HG02571 (cell line): ENCODE measurements around the gene STX12.
A peak's percentile ranks its signal among the peaks of the same experiment; 100 is the strongest.
"Not testable (repeated sequence)": the region's sequence is repeated elsewhere in the genome, so short reads cannot be mapped to it uniquely, and the experiment has no call there.

Experiments
- ATAC-seq: cut with Tn5 transposase; IDR thresholded peaks from one replicate; pipeline ENCODE4 v1.9.1; 2021; ENCODE audit warnings: mild to moderate bottlenecking, moderate library complexity; ENCODE audit not compliant: unreplicated experiment

The STX12 gene

DNA sequence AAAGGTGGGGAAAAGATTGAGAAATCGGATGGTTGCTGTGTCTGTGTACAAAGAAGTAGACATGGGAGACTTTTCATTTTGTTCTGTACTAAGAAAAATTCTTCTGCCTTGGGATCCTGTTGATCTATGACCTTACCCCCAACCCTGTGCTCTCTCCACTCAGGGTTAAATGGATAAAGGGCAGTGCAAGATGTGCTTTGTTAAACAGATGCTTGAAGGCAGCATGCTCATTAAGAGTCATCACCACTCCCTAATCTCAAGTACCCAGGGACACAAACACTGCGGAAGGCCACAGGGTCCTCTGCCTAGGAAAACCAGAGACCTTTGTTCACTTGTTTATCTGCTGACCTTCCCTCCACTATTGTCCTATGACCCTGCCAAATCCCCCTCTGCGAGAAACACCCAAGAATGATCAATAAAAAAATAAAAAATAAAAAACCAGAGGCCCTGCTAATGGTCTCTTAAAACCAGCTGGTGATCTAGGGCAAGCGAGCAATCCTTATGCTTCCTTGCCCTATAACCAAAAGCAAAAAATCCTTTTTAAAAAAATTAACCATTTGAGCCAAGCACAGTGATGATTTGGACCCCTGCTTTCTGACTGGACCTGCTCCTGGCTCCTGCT lies 56.4 kb downstream of the STX12 start:
- ATAC-seq = not testable (repeated sequence)

DNA sequence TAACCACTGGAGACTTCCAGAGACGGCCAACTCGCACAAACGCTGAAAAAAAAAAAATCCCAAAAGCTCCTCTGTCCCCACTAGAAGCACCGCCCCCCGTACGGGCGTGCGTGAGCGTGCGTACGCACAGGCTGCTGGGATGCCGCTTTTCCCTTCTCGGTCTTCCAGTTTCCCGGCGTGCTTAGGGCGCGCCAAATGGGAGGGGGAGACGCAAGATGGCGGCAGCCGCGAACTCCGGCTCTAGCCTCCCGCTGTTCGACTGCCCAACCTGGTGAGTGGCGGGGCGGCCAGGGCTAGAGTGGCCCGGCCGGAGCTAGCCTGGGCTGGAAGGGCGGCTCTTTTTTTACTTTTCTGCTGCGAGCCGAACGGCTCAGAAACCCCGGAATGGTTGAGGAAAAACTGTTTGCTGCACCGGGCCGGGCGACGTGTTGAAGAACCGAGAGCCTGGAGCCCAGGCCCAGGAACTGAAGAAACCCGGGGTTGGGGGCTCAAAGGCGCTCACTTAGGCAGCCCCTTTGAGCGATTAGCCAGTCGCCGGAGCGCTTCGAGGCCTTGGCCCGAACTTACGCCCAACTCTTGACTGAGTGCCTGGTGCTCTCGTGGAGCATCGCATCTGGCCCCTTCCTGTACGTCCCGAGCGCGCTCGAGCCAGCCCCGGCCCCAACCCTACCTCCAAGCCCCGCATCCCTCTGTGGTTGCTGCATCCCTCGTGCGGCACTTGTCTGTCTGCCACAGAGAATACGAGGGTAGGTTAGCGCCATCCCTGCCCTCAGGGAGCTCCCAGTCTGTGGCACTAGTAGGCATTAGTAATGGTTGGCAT lies 57.8 kb downstream of the STX12 start, which contains the start of gene PPP1R8:
Gene PPP1R8 (plus strand): TSS at position 162 of the 820 bp plus-strand sequence. CDS start 54 bp downstream, at position 216.
- peak; percentile 93 for ATAC-seq

GRCh38 chr1:27831568-27832410 lies 58.8 kb downstream of the STX12 start:
- no peak for ATAC-seq

- no peak for ATAC-seq
Measured at GRCh38 chr1:27832762-27833161, 59.7 kb downstream of the STX12 start.

DNA sequence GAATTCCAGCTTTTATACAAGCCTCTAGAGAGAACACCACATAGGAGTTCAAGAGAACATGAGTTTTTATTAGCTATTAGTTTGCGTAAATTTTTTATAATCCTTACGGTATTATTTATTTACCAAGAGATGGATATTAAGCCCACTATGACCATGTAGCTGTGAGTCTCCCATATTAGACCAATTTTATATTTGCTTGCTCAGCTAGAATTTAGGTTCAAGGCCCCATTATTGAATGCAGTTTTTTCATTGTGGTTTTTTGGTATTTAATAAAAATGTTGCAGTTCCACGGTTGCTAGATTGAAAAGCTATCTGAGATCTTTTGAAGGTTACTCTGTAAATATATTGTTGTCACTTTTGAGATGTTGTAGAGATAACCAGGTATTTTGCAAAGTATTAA lies 60.5 kb downstream of the STX12 start:
- ATAC-seq = no peak

- ATAC-seq = no peak
Measured at GRCh38 chr1:27835046-27835445, 62.0 kb downstream of the STX12 start.

GRCh38 chr1:27835501-27835900 lies 62.5 kb downstream of the STX12 start:
- no peak for ATAC-seq

DNA sequence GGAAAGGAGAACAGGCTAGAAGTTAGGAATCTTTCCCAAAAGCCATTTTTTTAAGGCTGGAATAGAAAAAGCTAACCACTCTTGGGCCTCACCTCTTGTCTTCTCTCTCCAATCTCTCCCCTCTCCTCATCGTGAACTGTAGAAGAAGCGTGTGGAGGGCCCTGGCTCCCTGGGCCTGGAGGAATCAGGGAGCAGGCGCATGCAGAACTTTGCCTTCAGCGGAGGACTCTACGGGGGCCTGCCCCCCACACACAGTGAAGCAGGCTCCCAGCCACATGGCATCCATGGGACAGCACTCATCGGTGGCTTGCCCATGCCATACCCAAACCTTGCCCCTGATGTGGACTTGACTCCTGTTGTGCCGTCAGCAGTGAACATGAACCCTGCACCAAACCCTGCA lies 76.9 kb downstream of the STX12 start:
- no peak for ATAC-seq

DNA sequence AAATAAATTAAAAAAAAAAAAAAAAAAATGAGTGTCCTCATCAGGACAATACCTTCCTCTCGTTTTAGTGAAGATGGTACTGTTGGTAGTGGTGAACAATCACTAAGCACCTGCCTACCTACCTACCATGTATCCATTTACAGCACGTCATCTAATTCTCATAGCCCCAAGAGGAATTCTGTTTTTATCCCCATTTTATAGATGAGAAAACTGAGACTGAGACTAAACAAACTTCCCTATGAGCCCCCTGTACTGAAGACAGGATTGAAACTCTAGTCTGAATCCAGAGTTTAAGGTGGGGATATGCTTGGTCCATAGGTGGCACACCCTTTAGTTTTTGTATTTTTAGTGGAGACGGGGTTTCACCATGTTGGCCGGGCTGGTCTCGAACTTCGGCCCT lies 82.1 kb downstream of the STX12 start:
- ATAC-seq = no peak

DNA sequence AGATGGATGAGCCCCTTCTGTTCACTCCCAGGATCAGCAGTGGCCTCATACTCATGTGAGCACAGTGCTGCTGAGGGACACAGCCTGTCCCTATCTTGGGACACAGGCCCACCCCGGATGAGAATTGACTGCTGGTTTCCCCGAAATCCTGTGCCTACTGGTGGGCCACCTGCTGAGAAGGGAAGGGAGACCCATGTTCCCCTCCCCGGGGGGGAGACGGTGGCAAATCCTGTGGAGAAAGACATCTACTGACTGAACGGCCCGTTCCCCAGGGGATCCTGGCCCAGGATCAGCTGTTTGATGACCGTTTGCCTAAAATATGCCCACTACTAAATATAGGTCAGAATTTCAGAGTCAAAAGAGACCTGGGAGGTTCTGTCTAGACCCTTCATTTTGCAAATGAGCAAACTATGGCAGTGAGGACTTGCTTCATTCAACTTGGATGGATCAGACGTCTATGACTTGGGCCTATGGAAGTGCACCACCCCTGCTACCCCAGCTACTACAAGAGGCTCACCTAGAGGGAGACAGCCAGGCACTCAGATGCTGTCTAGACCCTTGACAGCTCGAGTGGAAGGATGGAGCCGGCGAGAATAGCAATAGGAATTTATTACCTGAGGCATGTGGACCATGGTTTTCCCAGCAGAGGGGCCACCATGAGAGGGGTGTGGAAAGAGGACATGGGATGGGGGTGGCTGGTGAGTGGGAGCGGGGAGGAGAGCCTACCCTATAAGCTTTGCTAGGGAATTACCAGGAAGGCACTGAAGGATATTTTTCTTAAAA lies 83.7 kb downstream of the STX12 start:
- ATAC-seq = no peak

GRCh38 chr1:27857552-27857951 lies 84.5 kb downstream of the STX12 start:
- ATAC-seq = not testable (repeated sequence)

DNA sequence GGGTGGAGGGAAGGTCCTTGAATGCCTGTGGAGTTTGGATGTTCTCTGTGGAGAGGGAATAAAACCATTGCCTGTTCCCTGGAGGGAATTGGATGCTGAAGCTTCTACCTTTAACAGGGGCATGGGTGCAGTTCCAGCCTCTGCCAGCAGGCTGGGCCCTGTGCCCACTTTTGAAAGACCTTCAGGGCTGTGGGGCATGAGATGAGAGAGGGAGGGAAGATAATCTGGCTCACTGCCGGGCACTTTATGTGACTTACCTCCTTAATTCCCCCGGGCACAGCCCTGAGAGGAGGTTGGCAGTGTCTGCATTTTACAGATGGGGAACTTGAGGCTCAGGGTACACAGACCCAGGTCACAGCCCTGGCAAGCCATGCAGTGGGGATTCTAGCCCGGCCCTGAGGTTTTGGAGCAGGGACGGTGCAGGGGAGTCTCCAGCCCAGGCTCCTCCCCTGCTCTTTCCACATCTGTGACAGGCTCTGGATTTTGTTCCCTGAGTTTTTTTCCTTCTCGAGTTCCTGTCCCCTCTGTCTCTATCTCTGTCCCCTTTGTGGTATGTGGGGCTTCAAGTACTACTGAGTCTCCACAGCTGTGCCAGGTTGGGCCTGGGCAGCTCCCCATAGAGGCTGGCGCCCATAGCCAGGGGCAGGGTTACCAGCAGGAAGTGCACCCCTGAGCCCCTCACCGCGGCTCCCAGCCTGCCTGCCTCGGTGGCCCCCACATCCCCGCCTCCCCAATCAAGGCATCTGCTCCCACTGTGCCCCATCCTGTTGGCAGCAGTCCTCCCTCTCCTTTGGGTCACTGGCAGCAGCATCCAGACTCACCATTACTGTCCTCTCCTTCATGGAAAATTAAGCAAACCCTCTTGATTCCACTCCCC lies 85.3 kb downstream of the STX12 start:
- ATAC-seq = peak; percentile 61

DNA sequence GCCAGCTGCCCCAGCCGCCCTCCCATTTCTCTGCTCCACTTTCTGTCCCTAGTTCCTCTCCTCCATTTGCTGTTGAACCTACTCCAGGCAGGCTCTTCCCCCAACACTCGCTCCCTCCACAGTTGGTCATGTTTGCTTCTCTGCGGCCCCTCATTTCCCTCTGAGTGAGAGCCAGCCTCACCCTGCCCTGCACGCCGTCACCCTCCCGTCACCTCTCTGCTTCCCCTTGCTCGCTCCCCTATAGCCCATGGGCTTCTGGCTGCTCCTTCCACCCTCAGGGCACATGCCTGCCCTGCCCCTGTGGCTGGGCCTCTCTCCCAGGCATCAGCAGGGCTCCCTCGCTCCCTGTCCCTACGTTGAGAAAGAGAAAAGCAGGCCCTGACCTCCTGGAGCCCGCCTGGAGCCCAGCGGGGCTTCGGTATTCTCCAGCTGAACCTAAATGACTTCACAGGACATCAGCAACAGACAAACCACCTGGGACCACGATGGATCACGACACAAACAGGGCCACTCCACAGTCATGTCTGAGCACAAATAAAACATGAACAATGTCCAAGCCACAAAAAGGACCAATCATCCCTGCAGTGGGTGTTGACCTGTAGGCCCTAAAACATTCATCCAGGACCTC lies 86.0 kb downstream of the STX12 start:
- ATAC-seq = no peak

GRCh38 chr1:27861436-27861835 lies 88.4 kb downstream of the STX12 start:
- ATAC-seq = no peak

GRCh38 chr1:27862004-27862403 lies 89.0 kb downstream of the STX12 start:
- no peak for ATAC-seq

DNA sequence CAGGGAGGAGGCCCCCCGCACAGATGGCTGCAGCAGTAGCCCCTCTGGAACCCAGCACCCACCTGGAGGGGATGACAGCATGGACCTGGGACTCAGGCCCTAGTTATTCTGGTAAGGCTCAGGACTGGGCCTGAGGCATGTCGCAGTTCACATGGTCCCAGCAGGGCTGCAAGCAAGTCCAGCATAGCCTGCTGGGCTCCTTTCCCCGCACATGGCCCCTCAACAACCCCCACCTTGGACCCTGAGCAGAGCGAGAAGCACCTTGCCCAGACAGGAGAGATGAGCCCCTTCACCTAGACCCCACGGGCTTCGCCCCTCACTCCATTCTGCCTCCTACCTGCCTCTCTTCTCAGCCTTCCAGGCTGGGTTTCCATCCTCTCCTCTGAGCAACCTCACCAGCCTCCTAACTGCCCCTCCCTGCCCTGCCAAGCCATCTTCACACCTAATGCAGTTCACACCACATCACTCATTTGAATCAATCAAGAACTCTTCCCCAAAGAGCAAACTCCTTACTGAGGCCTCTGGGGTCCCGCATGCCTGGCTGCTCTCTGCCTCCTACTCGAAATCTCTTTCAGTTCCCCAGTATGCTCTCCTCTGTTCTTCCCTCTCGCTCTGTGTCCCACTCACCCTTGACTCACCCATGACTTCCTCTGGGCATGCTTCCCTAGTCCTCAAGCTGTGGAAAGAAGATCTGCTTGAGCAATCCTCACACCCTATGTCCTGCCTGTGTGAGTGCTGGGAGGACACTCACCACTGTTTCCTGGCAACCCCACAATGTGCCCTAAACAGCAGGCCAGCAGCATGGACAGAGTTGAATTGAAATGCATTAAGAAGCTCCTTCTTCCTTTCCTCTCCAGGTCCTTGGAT lies 89.9 kb downstream of the STX12 start:
- no peak for ATAC-seq

DNA sequence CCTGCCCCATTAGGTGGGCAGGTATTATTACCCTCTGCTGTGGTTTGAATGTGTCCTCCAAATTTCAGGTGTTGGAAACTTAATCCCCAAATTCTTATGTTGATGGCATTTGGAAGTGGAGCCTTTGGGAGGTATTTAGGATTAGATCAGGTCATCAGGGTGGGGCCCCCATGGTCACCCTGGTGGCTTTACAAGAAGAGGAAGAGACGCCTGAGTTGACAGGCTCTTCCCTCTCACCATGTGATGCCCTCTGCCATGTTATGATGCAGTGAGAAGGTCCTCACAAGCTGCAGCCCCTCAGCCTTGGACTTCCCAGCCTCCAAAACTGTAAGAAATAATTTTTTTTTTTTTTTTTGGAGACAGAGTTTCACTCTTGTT lies 90.5 kb downstream of the STX12 start:
- ATAC-seq = no peak

- ATAC-seq = no peak
Measured at GRCh38 chr1:27864264-27864895, 91.4 kb downstream of the STX12 start.
